Activated CD4-positive, CD25-positive, alpha-beta regulatory T cell (primary cell): ENCODE data around the gene BRIP1.
"Not testable (repeated sequence)": the region's sequence is repeated elsewhere in the genome, so short reads cannot be mapped to it uniquely, and the experiment has no call there.

Source experiments
- DNase-seq, 4 experiments: peaks; one replicate each; lab custom pipeline; 2025; lab: John Stamatoyannopoulos, UW

Gene BRIP1

GRCh38 chr17:61862975-61863800 lies at the start of gene BRIP1:
Gene BRIP1 (minus strand): TSS chr17:61863528. CDS start chr17:61861539, 1,989 bp downstream.
- DNase-seq, result peak; percentile 73 to 80 (median 74)

- no peak for DNase-seq
Observed at GRCh38 chr17:61908292-61909037, 45.1 kb upstream of the BRIP1 start.

- DNase-seq, result no peak
Observed at GRCh38 chr17:61907361-61907760, 44.0 kb upstream of the BRIP1 start.

GRCh38 chr17:61904094-61904710 lies 40.9 kb upstream of the BRIP1 start:
- DNase-seq, result peak in 2 of 4 experiments; percentile 4 to 6

GRCh38 chr17:61903251-61903650 lies 39.9 kb upstream of the BRIP1 start:
- DNase-seq, result no peak

- no peak for DNase-seq
Observed at GRCh38 chr17:61897548-61898180, 34.3 kb upstream of the BRIP1 start.

- DNase-seq, result no peak
Observed at GRCh38 chr17:61895391-61895790, 32.1 kb upstream of the BRIP1 start.

- DNase-seq, result not testable (repeated sequence)
Observed at GRCh38 chr17:61894310-61894709, 31.0 kb upstream of the BRIP1 start.

- not testable (repeated sequence) for DNase-seq
Observed at GRCh38 chr17:61887733-61888132, 24.4 kb upstream of the BRIP1 start.

- DNase-seq, result not testable (repeated sequence)
Observed at GRCh38 chr17:61885865-61886264, 22.5 kb upstream of the BRIP1 start.

GRCh38 chr17:61884864-61885263 lies 21.5 kb upstream of the BRIP1 start:
- DNase-seq, result no peak

- no peak for DNase-seq
Observed at GRCh38 chr17:61880589-61881102, 17.3 kb upstream of the BRIP1 start.

- no peak for DNase-seq
Observed at GRCh38 chr17:61878984-61879612, 15.8 kb upstream of the BRIP1 start.

GRCh38 chr17:61878520-61878919 lies 15.2 kb upstream of the BRIP1 start:
- no peak for DNase-seq

GRCh38 chr17:61877837-61878236 lies 14.5 kb upstream of the BRIP1 start:
- no peak for DNase-seq

GRCh38 chr17:61875804-61876203 lies 12.5 kb upstream of the BRIP1 start:
- no peak for DNase-seq

GRCh38 chr17:61875285-61875684 lies 12.0 kb upstream of the BRIP1 start:
- no peak for DNase-seq

GRCh38 chr17:61874075-61874474 lies 10.7 kb upstream of the BRIP1 start:
- no peak for DNase-seq

- DNase-seq, result no peak
Observed at GRCh38 chr17:61872099-61872498, 8.8 kb upstream of the BRIP1 start.

GRCh38 chr17:61869138-61869537 lies 5.8 kb upstream of the BRIP1 start:
- DNase-seq, result no peak

GRCh38 chr17:61868074-61868473 lies 4.7 kb upstream of the BRIP1 start:
- DNase-seq, result no peak

GRCh38 chr17:61867033-61867432 lies 3.7 kb upstream of the BRIP1 start:
- no peak for DNase-seq
